Measurements from ENCODE around the gene AKAP12.

AKAP12 gene

GRCh38 chr6:151239603-151240035, at the start of gene AKAP12:
Gene AKAP12, plus strand, starts transcription at chr6:151239967. Its CDS starts 596 bp downstream, at chr6:151240563.
- peak; percentile 40 for DNase-seq (ENCODE audit: low read depth)

- no peak for DNase-seq (ENCODE audit: low read depth)
Observed at GRCh38 chr6:151191527-151191926, 48.2 kb upstream of the AKAP12 start.

GRCh38 chr6:151196555-151196954, 43.2 kb upstream of the AKAP12 start:
- DNase-seq (ENCODE audit: low read depth), result peak; percentile 75

- no peak for DNase-seq (ENCODE audit: low read depth)
Observed at GRCh38 chr6:151197556-151197955, 42.2 kb upstream of the AKAP12 start.

- DNase-seq (ENCODE audit: low read depth), result no peak
Observed at GRCh38 chr6:151199991-151200390, 39.8 kb upstream of the AKAP12 start.

- no peak for DNase-seq (ENCODE audit: low read depth)
Observed at GRCh38 chr6:151205721-151206600, 33.8 kb upstream of the AKAP12 start.

GRCh38 chr6:151207674-151208073, 32.1 kb upstream of the AKAP12 start:
- DNase-seq (ENCODE audit: low read depth), result no peak

GRCh38 chr6:151209071-151209831, 30.5 kb upstream of the AKAP12 start:
- no peak for DNase-seq (ENCODE audit: low read depth)

GRCh38 chr6:151211075-151211474, 28.7 kb upstream of the AKAP12 start:
- no peak for DNase-seq (ENCODE audit: low read depth)

- DNase-seq (ENCODE audit: low read depth), result no peak
Observed at GRCh38 chr6:151213352-151213751, 26.4 kb upstream of the AKAP12 start.

GRCh38 chr6:151215999-151216398, 23.8 kb upstream of the AKAP12 start:
- DNase-seq (ENCODE audit: low read depth), result no peak

- DNase-seq (ENCODE audit: low read depth), result no peak
Observed at GRCh38 chr6:151216804-151217203, 23.0 kb upstream of the AKAP12 start.

GRCh38 chr6:151219192-151219591, 20.6 kb upstream of the AKAP12 start:
- DNase-seq (ENCODE audit: low read depth), result no peak

GRCh38 chr6:151224076-151224475, 15.7 kb upstream of the AKAP12 start:
- no peak for DNase-seq (ENCODE audit: low read depth)

- DNase-seq (ENCODE audit: low read depth), result no peak
Observed at GRCh38 chr6:151225919-151226318, 13.8 kb upstream of the AKAP12 start.

GRCh38 chr6:151228788-151229400, 10.9 kb upstream of the AKAP12 start:
- DNase-seq (ENCODE audit: low read depth), result no peak

- DNase-seq (ENCODE audit: low read depth), result no peak
Observed at GRCh38 chr6:151229401-151230276, 10.1 kb upstream of the AKAP12 start.

- no peak for DNase-seq (ENCODE audit: low read depth)
Observed at GRCh38 chr6:151230277-151230577, 9.5 kb upstream of the AKAP12 start.

- no peak for DNase-seq (ENCODE audit: low read depth)
Observed at GRCh38 chr6:151232899-151233298, 6.9 kb upstream of the AKAP12 start.

GRCh38 chr6:151233731-151234130, 6.0 kb upstream of the AKAP12 start:
- DNase-seq (ENCODE audit: low read depth), result no peak

- DNase-seq (ENCODE audit: low read depth), result no peak
Observed at GRCh38 chr6:151236668-151237401, 2.9 kb upstream of the AKAP12 start.

Data from fibroblast of the conjunctiva (primary cell).